ENCODE measurements around the gene TTLL11.

DNA sequence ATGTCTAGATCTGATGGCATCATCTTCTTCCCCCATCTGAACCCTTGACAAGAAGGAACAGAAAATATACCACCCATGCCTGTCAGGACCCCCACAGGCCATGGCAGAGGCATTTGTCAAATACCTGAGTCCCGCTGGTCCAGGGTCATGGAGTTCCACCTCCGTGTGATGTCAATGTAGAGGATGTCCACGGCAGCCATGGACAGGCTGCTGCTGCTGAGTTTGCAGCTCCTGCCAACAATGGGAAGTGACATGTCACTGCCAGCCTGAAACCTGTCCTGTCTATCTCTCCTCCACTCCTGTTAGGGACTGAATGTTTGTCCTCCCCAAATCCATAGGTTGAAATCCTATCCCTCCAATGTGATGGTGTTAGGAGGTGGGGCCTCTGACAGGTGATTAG, 232.9 kb downstream of the TTLL11 start:
- TF ChIP-seq, protein P1, sequence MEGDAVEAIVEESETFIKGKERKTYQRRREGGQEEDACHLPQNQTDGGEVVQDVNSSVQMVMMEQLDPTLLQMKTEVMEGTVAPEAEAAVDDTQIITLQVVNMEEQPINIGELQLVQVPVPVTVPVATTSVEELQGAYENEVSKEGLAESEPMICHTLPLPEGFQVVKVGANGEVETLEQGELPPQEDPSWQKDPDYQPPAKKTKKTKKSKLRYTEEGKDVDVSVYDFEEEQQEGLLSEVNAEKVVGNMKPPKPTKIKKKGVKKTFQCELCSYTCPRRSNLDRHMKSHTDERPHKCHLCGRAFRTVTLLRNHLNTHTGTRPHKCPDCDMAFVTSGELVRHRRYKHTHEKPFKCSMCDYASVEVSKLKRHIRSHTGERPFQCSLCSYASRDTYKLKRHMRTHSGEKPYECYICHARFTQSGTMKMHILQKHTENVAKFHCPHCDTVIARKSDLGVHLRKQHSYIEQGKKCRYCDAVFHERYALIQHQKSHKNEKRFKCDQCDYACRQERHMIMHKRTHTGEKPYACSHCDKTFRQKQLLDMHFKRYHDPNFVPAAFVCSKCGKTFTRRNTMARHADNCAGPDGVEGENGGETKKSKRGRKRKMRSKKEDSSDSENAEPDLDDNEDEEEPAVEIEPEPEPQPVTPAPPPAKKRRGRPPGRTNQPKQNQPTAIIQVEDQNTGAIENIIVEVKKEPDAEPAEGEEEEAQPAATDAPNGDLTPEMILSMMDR (IDR thresholded peaks at IDR 0.05) = no peak
- TF ChIP-seq POLR2A (IDR thresholded peaks at IDR 0.05; ENCODE audit: low read depth) = no peak
- TF ChIP-seq POLR2AphosphoS5 (IDR thresholded peaks at IDR 0.05) = no peak

Data from esophagus muscularis mucosa (tissue), 3 donors.